AG04450 (cell line): ENCODE measurements around the gene DIP2A. TPM values are rescaled to one million over a fixed set of nuclear protein-coding genes. Genes with fewer than 3 reads are reported as not detected.

Experiments
- CTCF ChIA-PET: fragments of 300-600, 350-600 bp; formaldehyde crosslinking; extraction: SDS; loops from one replicate; lab custom pipeline; 2022; ENCODE audit warnings: antibody characterized with exemption, inconsistent platforms; lab: Charles Lee
- POLR2A ChIA-PET: fragments of 350-600 bp; formaldehyde crosslinking; extraction: SDS; loops from one replicate; lab custom pipeline; 2021; ENCODE audit warnings: antibody characterized with exemption, inconsistent platforms; lab: Yijun Ruan, JAX
- DNase-seq: peaks from one replicate; pipeline ENCODE4 v3.0.0-alpha.2; 2011; ENCODE audit warnings: low read depth, low spot score
- H3K27ac ChIP-seq: one replicate; pipeline ENCODE4 v1.5.1; 2012; ENCODE audit warnings: low read depth, low read length, control low read depth
- H3K27me3 ChIP-seq: one replicate; pipeline ENCODE4 v1.6.0; 2012; ENCODE audit warnings: low read length; ENCODE audit not compliant: control insufficient read depth, insufficient read depth
- H3K4me3 ChIP-seq: 2 replicates; pipeline ENCODE4 v1.5.1; 2011; ENCODE audit warnings: mild to moderate bottlenecking, low read depth, low read length, control low read depth
- H3K9me3 ChIP-seq: 2 replicates; pipeline ENCODE4 v1.5.1; 2012; ENCODE audit warnings: low read length; ENCODE audit not compliant: control insufficient read depth, insufficient read depth
- polyA plus RNA-seq: library from polyadenylated mRNA; depleted of rRNA; stranded (reverse); fragments of >200 nt; gene quantifications from 2 replicates; pipeline ENCODE4 v1.2.3, GENCODE V29; 2011
- TF ChIP-seq, protein P1 (sequence below): IDR thresholded peaks from 2 replicates; pipeline ENCODE4 v1.5.1; 2011; ENCODE audit warnings: low read depth, low read length, control low read depth, inconsistent platforms

The DIP2A gene
- polyA plus RNA-seq, 1 experiment: 21.0 TPM

DNA sequence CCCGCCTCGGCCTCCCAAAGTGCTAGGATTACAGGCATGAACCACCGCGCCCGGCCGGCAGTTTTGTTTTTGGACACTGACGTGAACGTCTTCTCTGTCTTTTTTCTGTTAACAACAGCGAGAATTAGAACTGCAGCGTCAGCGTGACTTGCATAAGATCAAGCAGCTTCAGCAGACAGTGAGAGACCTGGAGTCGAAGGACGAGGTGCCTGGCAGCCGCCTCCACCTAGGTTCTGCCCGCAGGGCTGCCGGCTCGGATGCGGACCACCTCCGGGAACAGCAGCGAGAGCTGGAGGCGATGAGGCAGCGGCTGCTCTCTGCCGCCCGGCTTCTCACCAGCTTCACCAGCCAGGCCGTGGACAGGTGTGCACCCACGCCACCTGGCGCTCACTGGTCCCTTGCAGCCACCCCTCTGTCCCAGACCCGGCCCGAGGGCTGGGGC lies 22.9 kb upstream of the DIP2A start:
- Histone ChIP-seq H3K9me3 (no peaks in the 10 kb centered on the region; the same call in 1 of the 2 replicates), H3K27me3 (no peaks in the 10 kb centered on the region), H3K27ac (no peak overlapping the region), H3K4me3 (no peak overlapping the region)
- no peak for DNase-seq
- TF ChIP-seq, protein P1, sequence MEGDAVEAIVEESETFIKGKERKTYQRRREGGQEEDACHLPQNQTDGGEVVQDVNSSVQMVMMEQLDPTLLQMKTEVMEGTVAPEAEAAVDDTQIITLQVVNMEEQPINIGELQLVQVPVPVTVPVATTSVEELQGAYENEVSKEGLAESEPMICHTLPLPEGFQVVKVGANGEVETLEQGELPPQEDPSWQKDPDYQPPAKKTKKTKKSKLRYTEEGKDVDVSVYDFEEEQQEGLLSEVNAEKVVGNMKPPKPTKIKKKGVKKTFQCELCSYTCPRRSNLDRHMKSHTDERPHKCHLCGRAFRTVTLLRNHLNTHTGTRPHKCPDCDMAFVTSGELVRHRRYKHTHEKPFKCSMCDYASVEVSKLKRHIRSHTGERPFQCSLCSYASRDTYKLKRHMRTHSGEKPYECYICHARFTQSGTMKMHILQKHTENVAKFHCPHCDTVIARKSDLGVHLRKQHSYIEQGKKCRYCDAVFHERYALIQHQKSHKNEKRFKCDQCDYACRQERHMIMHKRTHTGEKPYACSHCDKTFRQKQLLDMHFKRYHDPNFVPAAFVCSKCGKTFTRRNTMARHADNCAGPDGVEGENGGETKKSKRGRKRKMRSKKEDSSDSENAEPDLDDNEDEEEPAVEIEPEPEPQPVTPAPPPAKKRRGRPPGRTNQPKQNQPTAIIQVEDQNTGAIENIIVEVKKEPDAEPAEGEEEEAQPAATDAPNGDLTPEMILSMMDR: no peak
- ChIA-PET POLR2A (no interaction called here), CTCF (no interaction called here)

DNA sequence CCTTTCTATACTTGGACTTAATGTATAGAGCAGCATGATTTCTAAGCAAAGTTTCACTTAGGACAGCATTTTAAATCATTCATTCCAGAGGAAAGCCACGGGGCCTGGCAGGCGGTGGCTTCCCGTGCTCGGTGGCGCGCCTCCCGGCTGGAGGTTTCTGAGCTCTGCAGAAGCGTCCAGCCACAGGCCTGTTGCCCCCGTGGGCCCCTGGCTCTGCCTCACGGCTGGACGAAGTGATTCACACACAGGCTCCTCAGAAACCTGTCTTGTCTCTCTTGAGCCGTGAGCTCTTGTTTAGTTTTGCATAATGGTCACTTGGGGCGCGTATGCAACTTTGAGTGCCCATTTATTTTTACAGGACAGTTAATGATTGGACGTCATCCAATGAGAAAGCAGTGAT lies 22.1 kb upstream of the DIP2A start:
- DNase-seq: no peak
- ChIA-PET POLR2A (no interaction called here), CTCF (no interaction called here)
- TF ChIP-seq, protein P1: no peak
- Histone ChIP-seq H3K27ac (no peak overlapping the region), H3K9me3 (no peaks in the 10 kb centered on the region; the same call in 1 of the 2 replicates), H3K4me3 (no peak overlapping the region), H3K27me3 (no peaks in the 10 kb centered on the region)

DNA sequence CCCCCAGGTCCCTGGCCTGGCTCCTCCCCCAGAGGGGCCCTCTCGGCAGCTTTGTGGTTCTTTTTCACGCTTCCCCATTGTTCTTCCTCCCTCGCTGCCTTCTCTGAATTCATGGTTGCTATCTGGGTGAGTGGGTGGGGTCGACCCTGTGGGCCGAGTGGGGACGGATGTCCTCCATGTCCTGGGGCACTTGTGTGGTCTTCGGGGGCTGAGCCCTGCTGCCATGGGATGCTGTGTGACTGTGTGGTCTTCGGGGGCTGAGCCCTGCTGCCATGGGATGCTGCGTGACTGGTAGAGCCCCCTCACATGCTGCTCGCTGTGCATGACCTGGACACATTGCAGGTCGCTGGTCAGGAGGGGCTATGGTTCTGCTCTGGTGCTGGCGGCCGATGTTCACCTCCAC lies 21.6 kb upstream of the DIP2A start:
- CTCF ChIA-PET: no interaction called here
- Histone ChIP-seq H3K4me3 (no peak overlapping the region), H3K27me3 (no peaks in the 10 kb centered on the region), H3K27ac (no peak overlapping the region), H3K9me3 (no peaks in the 10 kb centered on the region; the same call in 1 of the 2 replicates)
- POLR2A ChIA-PET: no interaction called here
- TF ChIP-seq, protein P1: no peak
- DNase-seq: no peak

DNA sequence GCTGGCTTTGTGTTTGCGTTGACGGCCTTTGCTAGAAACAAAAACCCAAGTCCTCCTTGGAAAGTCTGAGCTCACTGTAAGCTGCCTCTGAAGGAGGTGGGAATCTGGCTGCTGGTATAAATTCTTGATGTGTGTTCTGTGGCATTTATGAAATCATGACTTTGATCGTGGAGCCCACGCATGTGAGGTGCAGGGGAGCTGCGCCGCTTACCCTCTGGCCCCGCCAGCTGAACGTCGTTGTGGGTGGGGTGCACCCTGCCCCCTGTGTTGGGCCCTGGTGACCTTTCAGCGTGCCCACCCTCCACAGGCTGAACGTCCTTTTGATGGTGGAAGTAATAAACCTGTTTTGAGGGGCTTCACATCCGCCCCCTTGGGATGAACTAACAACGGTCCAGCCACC lies 21.2 kb upstream of the DIP2A start:
- Histone ChIP-seq H3K27ac (no peak overlapping the region), H3K4me3 (no peak overlapping the region), H3K9me3 (no peaks in the 10 kb centered on the region; the same call in 1 of the 2 replicates), H3K27me3 (no peaks in the 10 kb centered on the region)
- ChIA-PET CTCF (no interaction called here), POLR2A (no interaction called here)
- TF ChIP-seq, protein P1: no peak
- no peak for DNase-seq

DNA sequence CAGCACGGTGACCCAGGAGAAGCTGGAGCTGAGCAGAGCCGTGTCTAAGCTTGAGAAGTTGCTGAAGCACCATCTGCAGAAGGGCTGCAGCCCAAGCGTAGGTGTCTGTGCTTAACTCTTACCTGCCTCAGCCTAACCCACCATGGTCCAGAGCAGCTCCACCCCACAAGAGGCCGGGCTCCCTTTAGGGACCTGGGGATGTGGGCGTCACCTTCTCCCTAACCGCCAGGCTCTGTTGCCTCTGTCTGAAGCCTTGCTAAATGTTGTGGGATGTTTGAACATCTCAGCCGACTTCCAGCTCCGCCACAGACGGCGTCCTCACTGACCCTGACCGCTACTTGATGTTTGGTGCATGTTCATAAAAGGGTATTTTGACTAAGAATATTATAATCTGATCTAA lies 20.4 kb upstream of the DIP2A start:
- no peak overlapping the region for H3K27ac ChIP-seq
- H3K9me3 ChIP-seq: no peaks in the 10 kb centered on the region; the same call in 1 of the 2 replicates
- POLR2A ChIA-PET: no interaction called here
- H3K27me3 ChIP-seq: no peaks in the 10 kb centered on the region
- DNase-seq: no peak
- no peak overlapping the region for H3K4me3 ChIP-seq
- TF ChIP-seq, protein P1: no peak
- CTCF ChIA-PET: interaction anchor here (0.6 kb wide), 1 partner anchor 12 kb away, joined by 5 read pairs; no protein-coding TSS in a partner anchor
